ENCODE results near the gene WDR54. TPM values are rescaled to one million over a fixed set of nuclear protein-coding genes. Genes with fewer than 3 reads are reported as not detected.

The WDR54 gene
- total RNA-seq, 4 donors from 2014 or later, result 2.1 to 8.1 (median 5.8) TPM

DNA sequence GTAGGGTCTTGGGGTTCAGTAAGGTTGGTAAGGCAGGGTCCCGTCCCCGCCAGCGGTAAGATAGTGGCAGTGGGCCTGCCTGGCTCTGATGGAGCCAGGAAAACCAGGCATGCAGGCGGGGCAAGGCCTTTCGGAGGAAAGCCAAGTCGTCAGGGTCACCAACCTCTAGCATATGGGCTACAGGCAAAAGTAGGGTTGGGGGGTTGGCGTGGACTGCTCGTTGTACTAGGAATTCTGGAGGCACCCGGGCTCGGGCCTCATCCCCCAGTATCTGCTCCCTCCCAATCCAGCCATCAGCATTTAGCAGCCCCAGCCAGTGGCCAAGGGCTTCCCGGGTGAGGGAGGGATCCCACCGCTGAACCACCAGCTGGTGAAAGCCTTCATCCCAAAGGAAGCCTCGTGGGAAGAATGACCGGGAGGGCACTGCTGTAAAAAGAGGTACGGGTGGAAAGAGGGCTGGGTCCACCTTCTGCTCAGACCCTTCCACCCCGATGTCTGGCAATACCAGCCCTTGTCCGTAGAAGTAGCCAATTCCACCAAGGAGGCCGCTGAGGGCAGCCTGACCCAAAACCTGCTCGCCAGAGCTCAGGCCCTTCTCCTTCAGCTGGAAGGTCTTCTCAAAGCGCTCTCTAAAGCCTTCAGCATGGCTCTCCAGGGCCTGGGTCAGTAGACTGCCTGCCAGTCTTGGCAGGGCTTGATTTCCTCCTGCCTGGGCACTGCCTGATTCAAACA, 40.7 kb downstream of the WDR54 start:
- TF ChIP-seq, protein P1, sequence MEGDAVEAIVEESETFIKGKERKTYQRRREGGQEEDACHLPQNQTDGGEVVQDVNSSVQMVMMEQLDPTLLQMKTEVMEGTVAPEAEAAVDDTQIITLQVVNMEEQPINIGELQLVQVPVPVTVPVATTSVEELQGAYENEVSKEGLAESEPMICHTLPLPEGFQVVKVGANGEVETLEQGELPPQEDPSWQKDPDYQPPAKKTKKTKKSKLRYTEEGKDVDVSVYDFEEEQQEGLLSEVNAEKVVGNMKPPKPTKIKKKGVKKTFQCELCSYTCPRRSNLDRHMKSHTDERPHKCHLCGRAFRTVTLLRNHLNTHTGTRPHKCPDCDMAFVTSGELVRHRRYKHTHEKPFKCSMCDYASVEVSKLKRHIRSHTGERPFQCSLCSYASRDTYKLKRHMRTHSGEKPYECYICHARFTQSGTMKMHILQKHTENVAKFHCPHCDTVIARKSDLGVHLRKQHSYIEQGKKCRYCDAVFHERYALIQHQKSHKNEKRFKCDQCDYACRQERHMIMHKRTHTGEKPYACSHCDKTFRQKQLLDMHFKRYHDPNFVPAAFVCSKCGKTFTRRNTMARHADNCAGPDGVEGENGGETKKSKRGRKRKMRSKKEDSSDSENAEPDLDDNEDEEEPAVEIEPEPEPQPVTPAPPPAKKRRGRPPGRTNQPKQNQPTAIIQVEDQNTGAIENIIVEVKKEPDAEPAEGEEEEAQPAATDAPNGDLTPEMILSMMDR (IDR thresholded peaks at IDR 0.05; ENCODE audit: low read depth), result no peak

DNA sequence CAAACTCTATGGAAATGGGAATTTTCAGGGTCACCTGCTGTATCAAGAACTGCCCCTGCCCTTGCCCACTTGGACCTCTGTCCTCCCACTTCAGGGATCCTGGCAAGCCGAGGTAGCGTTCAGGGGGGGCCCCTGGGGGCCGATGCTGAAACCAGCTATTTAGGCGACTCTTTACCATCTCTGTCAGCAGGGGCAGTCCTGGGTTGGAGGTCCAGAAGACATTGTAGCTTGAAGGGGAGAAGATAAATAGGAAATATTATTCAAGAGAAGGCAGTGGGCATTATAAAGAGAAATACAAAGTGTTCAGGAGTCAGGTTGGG, 41.2 kb downstream of the WDR54 start:
- TF ChIP-seq, protein P1 (IDR thresholded peaks at IDR 0.05; ENCODE audit: low read depth), result no peak

DNA sequence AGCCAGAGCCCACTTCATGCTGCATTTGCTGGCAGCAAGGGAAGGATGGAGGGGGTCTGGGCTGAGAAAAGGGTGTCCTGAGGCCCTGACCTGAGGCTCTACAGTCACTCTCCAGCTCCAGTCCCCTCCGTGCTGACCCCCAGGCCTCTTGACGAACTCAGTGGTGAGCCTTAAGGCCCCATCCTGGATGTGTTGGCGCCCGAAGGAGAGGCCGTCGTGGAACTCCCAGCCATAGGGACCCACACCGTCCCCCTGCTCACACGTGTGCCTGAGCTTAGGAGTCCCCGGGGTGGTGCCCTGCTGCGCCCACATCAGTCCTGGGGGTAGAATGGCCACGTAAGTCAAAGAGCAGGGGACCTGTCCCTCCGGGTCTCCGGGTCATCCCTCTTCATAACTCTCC, 42.9 kb downstream of the WDR54 start:
- TF ChIP-seq, protein P1 (IDR thresholded peaks at IDR 0.05; ENCODE audit: low read depth), result no peak

DNA sequence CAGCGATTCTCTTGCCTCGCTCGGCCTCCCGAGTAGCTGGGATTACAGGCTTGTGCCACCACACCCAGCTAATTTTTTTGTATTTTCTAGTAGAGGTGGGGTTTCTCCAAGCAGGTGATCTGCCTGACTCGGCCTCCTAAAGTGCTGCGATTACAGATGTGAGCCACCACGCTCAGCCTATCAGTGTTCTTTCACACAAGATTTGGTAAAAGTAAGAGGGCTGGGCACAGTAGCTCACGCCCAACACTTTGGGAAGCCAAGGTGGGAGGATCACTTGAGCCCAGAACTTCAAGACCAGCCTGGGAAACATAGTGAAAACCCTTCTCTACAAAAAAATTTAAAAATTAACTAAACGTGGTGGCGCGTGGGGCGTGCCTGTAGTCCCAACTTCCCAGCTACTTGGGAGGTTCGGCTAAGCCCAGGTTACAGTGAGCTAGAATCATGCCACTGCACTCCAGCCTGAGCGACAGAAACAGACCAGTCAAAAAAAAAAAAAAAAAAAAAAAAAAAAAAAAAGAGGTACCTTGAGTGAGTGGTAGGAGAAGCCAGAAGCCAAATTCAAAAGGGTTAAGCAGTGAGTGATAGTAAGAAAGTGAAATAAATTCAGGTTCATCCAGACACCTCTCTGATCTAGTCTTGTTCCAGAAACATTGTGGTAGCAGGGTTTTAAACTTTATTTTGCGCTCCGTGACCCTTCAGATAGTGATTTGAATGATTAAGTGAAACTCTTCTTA, 50.0 kb downstream of the WDR54 start:
- TF ChIP-seq, protein P1 (IDR thresholded peaks at IDR 0.05; ENCODE audit: low read depth), result no peak

DNA sequence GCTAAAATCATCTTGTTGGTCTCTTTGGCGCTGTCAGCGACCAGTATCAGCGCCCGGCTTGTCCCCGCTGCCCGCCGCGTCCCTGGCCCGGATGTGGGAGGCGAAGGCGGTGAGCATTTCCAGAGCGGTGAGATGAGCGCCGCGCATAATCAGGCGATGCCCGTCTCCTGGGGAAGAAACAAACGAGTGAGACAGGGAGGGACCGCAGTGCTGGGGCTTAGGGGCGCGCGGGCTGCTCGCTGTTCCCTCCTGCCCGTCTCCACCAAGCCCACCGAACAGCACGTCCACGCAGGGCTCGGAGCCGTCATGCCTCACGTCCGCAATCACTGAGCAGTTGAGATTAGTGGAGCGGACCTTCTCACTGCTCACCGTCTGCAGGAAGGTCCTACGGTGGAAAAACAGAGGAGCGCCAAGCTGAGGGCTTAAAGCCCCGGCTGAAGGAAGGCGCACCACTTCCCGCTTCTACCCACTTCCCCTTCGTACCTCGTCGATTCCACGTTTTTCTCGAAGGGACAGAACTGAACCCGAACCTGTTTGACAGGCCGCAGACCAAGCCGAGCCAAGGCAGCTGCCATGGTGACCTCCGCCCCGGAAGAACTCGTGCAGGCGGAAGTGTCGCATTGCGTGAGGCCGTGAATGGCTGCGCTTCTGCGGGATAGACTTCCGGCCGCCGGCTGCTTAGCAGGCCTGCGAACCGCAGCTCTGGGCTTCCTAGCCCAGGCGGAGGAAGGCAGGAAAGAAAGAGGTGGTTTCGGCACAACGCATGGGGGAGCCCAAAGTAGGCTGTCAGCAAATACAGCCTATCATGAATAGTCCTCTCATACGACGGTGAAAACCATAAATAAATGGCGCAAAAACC, 50.8 kb downstream of the WDR54 start, which contains the start of gene MRPL53:
MRPL53 (minus strand) TSS at position 595 of the 859 bp plus-strand sequence; CDS start at position 575, 20 bp downstream.
- TF ChIP-seq, protein P1 (IDR thresholded peaks at IDR 0.05; ENCODE audit: low read depth), result no peak

DNA sequence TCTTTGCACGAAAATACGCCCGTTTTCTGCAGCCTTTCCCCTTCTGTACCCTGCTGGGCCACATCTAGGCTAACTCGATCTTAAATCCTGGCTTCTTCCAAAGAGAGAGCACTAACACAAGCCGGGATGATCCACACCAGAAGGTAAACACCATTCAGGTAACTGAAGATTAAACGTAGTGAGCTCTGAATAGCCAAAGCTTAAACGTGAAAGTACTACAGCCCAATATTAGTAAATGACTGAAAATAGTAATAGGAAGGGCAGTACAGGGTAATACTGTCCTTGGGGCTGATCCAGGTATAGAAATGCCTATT, 51.4 kb downstream of the WDR54 start:
- TF ChIP-seq, protein P1 (IDR thresholded peaks at IDR 0.05; ENCODE audit: low read depth), result no peak

DNA sequence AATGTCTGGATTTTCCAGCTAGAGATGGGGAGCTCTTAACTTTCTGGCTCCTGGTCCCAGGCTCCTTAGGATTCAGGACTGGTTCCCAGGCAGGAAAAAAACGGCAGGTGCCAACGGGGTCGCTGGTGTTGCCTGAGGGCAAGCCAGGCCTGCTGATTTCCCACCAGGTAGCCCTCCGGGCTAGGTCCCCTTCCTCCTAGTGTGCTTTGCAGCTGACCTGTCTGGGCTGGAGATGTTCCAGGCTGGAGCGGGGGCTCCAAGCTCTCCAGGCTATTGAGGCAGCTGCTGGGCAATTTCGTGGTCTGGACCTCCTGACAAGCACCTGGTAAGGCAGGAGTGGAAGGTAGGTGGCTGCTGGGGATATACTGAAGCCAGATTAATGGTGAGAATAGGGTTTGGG, 53.0 kb downstream of the WDR54 start:
- TF ChIP-seq, protein P1 (IDR thresholded peaks at IDR 0.05; ENCODE audit: low read depth), result no peak
